Measurements from ENCODE around the gene NKIRAS1.

DNA sequence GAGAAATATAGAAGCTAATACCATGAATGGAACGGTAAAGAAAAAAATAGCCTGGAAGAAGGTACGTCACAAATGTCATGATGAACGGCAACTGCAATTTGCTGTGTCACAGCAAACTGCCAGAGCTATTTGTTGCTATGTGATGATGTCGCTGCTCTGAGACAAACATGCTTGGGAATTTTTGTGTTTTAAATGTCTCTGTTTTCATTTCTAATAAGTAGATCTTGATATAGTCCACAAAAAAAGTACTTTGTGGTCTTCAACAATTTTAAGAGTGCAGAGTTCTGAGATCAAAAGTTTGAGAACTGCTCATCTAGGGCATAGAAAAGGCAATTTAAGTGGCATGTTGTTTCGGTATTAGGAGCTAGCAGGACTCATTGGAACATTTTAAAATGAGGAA lies 24.0 kb upstream of the NKIRAS1 start:
- TF ChIP-seq, protein P1, sequence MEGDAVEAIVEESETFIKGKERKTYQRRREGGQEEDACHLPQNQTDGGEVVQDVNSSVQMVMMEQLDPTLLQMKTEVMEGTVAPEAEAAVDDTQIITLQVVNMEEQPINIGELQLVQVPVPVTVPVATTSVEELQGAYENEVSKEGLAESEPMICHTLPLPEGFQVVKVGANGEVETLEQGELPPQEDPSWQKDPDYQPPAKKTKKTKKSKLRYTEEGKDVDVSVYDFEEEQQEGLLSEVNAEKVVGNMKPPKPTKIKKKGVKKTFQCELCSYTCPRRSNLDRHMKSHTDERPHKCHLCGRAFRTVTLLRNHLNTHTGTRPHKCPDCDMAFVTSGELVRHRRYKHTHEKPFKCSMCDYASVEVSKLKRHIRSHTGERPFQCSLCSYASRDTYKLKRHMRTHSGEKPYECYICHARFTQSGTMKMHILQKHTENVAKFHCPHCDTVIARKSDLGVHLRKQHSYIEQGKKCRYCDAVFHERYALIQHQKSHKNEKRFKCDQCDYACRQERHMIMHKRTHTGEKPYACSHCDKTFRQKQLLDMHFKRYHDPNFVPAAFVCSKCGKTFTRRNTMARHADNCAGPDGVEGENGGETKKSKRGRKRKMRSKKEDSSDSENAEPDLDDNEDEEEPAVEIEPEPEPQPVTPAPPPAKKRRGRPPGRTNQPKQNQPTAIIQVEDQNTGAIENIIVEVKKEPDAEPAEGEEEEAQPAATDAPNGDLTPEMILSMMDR (conservative IDR thresholded peaks at IDR 0.05; ENCODE audit: low read depth, low read length): no peak
- TF ChIP-seq EZH2 (IDR thresholded peaks at IDR 0.05; ENCODE audit: borderline replicate concordance, low read depth, low read length, poor library complexity, severe bottlenecking): no peak
